ENCODE data around the gene MSANTD4. TPM values are rescaled to one million over a fixed set of nuclear protein-coding genes. Genes with fewer than 3 reads are reported as not detected.
"Not testable (repeated sequence)": the region's sequence is repeated elsewhere in the genome, so short reads cannot be mapped to it uniquely, and the experiment has no call there.

The MSANTD4 gene
- total RNA-seq (49.8 TPM), polyA plus RNA-seq (17.0 TPM)

GRCh38 chr11:106021967-106022794 lies at the start of gene MSANTD4:
TSS of gene MSANTD4 (minus strand) at chr11:106022240. CDS start at chr11:106010917, 11,323 bp downstream.
- H3K4me1 ChIP-seq (ENCODE audit: insufficient read depth) = no peaks in the 10 kb centered on the region
- no peaks in the 10 kb centered on the region for H3K36me3 ChIP-seq (ENCODE audit: insufficient read depth)
- 1% methylated on average over 48 of the region's 48 CpGs for WGBS
- peak; percentile 99 for DNase-seq (ENCODE audit: extremely low spot score)
- H3K4me3 ChIP-seq (ENCODE audit: low read depth, low read length) = peak within 1 kb of the TSS; percentile 59
- H3K27ac ChIP-seq (ENCODE audit: low read depth) = peak within 1 kb of the TSS; percentile 33

DNA sequence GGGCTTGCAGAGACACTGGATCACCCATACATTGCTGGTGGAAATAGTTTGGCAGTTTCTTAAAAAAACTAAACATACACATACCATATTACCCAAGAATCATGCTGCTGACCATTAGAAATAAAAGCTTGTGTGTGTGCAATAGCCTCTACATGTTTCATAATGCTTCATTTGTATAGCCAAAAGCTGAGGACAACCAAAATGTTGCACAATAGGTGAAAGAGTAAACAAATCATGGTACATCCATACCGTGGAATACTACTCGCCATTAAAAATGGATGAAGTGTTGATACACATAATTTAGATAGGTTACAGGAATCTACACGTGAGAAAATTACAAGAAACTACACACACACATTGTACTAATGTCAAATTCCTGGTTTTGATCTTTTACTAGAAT lies 48.6 kb upstream of the MSANTD4 start:
- Histone ChIP-seq H3K4me3 (ENCODE audit: low read depth, low read length) (no peak overlapping the region), H3K36me3 (ENCODE audit: insufficient read depth) (no peaks in the 10 kb centered on the region), H3K27ac (ENCODE audit: low read depth) (no peak overlapping the region), H3K4me1 (ENCODE audit: insufficient read depth) (no peaks in the 10 kb centered on the region)
- 89% methylated on average over 3 of the region's 3 CpGs for WGBS
- no peak for DNase-seq (ENCODE audit: extremely low spot score)

DNA sequence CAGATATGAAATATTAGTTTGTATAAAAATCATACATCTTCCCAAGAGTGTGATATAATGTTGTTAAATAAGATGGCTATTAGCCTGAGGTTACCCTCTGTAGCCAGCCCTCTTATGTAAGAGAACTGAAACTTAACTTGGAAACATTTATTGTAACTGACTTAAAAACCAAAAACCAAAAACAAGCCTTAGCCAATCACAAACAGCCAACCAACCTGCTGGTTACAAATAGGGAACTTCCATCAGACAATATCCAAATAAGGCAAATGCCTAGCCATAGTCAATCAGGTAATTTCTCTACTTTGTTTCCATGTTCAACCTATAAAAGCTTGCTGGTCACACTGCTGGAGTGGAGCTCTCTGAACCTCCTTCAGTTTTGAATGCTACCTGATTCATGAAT lies 41.0 kb upstream of the MSANTD4 start:
- no peak for DNase-seq (ENCODE audit: extremely low spot score)
- H3K4me1 ChIP-seq (ENCODE audit: insufficient read depth) = no peaks in the 10 kb centered on the region
- no peak overlapping the region for H3K27ac ChIP-seq (ENCODE audit: low read depth)
- no peaks in the 10 kb centered on the region for H3K36me3 ChIP-seq (ENCODE audit: insufficient read depth)
- no peak overlapping the region for H3K4me3 ChIP-seq (ENCODE audit: low read depth, low read length)

DNA sequence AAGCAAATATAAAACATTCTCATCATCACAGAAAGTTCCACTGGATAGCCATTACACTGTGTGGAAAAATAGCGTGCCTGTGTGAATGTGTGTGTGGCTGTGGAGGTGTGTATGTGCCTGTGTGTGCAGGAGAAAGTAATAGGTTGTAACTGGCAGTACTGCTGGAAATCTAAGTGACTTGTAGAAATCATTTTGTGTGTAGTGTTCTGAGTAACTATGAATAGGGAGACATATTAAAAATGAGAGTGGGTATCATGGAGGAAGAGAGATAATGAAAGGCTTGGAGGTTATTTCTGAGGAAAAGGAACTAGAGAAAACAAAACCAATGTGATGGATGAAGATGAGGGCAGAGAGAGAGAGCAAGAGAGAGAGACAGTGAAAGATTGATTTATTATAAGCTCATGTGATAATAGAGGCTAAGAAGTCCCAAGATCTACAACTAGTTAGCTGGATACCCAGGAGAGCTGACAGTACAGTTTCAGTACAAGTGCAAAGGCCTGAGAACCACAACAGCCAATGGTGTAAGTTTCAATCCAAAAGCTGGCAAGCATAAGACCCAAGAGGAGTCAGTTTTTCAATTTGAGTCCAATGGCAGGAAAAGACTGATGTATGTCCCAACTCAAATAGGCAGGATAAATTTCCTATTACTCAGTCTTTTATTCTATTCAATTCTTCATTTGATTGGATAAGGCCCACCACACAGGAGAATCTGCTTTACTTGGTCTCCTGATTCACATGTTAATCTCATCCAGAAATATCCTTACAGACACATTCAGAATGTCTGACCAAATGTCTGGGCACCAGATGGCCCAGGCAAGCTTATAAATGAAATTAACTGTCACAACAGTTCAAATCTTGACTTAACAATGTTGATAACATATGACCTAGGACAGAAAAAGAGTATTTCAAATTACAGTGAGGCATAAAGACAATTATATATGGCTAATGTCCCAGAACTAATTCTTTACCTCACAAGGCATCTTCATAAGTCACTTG lies 40.2 kb upstream of the MSANTD4 start:
- no peaks in the 10 kb centered on the region for H3K4me1 ChIP-seq (ENCODE audit: insufficient read depth)
- no peak overlapping the region for H3K27ac ChIP-seq (ENCODE audit: low read depth)
- peaks cover 2% of the 10 kb centered on the region for H3K36me3 ChIP-seq (ENCODE audit: insufficient read depth)
- H3K4me3 ChIP-seq (ENCODE audit: low read depth, low read length) = no peak overlapping the region
- 93% methylated on average over 1 of the region's 1 CpG for WGBS
- DNase-seq (ENCODE audit: extremely low spot score) = no peak

GRCh38 chr11:106061249-106061784 lies 39.3 kb upstream of the MSANTD4 start:
- no peak for DNase-seq (ENCODE audit: extremely low spot score)
- no peaks in the 10 kb centered on the region for H3K4me1 ChIP-seq (ENCODE audit: insufficient read depth)
- H3K36me3 ChIP-seq (ENCODE audit: insufficient read depth) = peaks cover 2% of the 10 kb centered on the region
- H3K4me3 ChIP-seq (ENCODE audit: low read depth, low read length) = no peak overlapping the region
- no peak overlapping the region for H3K27ac ChIP-seq (ENCODE audit: low read depth)

DNA sequence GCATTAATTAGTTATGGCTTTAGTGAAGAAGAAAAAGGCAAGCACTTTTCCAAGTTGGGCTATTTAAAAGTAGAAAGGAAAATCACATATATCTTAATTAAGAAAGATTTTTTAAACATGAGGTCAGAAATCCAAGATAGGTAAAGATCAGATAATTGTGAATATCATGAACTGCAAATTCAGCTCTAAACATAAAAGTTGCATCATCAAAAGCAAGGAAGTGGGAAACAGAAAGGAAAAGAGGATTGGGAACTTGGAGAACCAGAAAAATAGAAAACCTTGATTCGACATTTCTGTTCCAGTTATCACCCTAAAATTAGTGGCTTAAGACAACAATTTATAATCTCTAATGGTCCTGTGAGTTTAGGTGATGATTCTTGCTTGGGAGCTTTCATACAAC lies 37.6 kb upstream of the MSANTD4 start:
- no peak overlapping the region for H3K4me3 ChIP-seq (ENCODE audit: low read depth, low read length)
- H3K36me3 ChIP-seq (ENCODE audit: insufficient read depth) = peaks cover 2% of the 10 kb centered on the region
- H3K4me1 ChIP-seq (ENCODE audit: insufficient read depth) = no peaks in the 10 kb centered on the region
- DNase-seq (ENCODE audit: extremely low spot score) = no peak
- WGBS = 95% methylated on average over 1 of the region's 1 CpG
- no peak overlapping the region for H3K27ac ChIP-seq (ENCODE audit: low read depth)

DNA sequence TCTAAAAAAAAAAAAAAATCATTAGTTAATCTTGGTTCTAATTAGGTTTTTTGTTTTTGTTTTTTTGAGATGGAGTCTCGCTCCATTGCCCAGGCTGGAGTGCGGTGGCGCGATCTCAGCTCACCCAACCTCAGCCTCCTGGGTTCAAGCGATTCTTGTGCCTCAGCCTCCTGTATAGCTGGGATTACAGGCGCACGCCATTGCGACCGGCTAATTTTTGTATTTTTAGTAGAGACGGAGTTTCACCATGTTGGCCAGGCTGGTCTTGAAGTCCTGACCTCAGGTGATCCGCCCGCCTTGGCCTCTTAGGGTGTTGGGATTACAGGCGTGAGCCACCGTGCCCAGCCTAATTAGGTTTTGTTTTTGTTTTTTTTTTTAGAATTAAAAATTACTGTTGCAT lies 36.3 kb upstream of the MSANTD4 start:
- not testable (repeated sequence) for H3K36me3 ChIP-seq (ENCODE audit: insufficient read depth)

GRCh38 chr11:106051103-106051502 lies 29.1 kb upstream of the MSANTD4 start:
- no peak for DNase-seq (ENCODE audit: extremely low spot score)
- no peak overlapping the region for H3K27ac ChIP-seq (ENCODE audit: low read depth)
- H3K4me3 ChIP-seq (ENCODE audit: low read depth, low read length) = no peak overlapping the region
- H3K4me1 ChIP-seq (ENCODE audit: insufficient read depth) = no peaks in the 10 kb centered on the region
- H3K36me3 ChIP-seq (ENCODE audit: insufficient read depth) = no peaks in the 10 kb centered on the region
- 59% methylated on average over 2 of the region's 2 CpGs for WGBS

More for the DNA sequence above, 36.3 kb upstream of the MSANTD4 start:
- H3K4me3 ChIP-seq (ENCODE audit: low read depth, low read length); H3K27ac ChIP-seq (ENCODE audit: low read depth); H3K4me1 ChIP-seq (ENCODE audit: insufficient read depth); DNase-seq (ENCODE audit: extremely low spot score): not testable (repeated sequence)
- WGBS = 99% methylated on average over 14 of the region's 14 CpGs

DNA sequence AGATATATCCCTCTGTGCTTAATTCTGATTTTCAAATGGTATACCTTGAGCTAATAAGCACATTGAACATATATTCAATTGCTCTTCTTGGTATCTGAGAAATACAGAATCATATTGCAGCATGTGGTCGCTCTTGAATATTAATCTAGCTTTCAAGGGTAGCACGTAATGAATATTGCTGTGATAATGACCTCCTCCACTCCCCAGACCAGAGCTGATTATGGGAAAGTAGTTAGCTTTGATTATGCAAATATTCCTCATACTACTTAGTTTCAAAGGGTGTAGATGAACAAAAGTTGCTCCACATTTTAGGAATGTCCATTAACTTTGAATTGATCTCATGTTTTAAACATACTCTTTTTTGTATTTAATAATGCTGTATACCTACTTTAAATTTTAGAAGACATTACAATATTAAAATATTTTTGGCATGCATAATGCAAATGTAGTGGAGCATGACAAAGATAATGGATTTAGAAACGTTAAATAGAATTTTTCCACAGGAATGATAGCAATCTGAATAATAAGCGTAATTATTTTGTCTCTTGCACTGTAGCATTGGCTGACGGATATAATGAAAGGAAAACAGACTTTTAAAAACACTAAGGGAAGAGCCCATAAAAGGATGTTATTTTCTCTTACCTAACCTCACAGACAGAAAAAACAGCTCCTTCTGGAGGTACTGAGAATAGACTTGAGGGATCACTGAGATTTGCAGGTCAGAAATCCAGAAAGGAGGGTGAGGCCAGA lies 27.9 kb upstream of the MSANTD4 start:
- Histone ChIP-seq H3K4me3 (ENCODE audit: low read depth, low read length) (no peak overlapping the region), H3K4me1 (ENCODE audit: insufficient read depth) (no peaks in the 10 kb centered on the region), H3K27ac (ENCODE audit: low read depth) (no peak overlapping the region), H3K36me3 (ENCODE audit: insufficient read depth) (no peaks in the 10 kb centered on the region)
- 77% methylated on average over 5 of the region's 5 CpGs for WGBS
- no peak for DNase-seq (ENCODE audit: extremely low spot score)

- Histone ChIP-seq H3K4me3 (ENCODE audit: low read depth, low read length) (no peak overlapping the region), H3K36me3 (ENCODE audit: insufficient read depth) (no peaks in the 10 kb centered on the region), H3K4me1 (ENCODE audit: insufficient read depth) (no peaks in the 10 kb centered on the region), H3K27ac (ENCODE audit: low read depth) (no peak overlapping the region)
- no peak for DNase-seq (ENCODE audit: extremely low spot score)
These were observed 25.6 kb upstream of the MSANTD4 start for GRCh38 chr11:106047631-106048030.

DNA sequence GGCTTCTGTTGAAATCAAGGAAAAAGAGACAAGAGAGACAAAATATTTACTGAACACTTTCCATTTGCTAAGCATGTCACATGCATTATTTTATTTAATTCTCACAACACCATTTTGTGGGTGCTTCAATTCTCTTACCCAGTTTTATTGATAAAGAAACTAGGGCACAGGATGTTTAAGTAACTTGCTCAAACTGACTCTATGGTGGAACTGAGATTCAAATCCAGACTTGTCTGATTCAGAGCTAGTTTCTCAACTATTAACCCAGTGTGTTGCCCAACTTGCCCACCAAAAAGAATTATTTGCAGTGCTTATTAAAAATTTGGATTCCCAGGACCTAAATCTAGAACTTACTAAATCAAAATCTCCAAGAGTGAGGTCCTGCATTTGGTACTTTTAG lies 21.5 kb upstream of the MSANTD4 start:
- no peak overlapping the region for H3K27ac ChIP-seq (ENCODE audit: low read depth)
- DNase-seq (ENCODE audit: extremely low spot score) = no peak
- no peaks in the 10 kb centered on the region for H3K36me3 ChIP-seq (ENCODE audit: insufficient read depth)
- no peak overlapping the region for H3K4me3 ChIP-seq (ENCODE audit: low read depth, low read length)
- H3K4me1 ChIP-seq (ENCODE audit: insufficient read depth) = no peaks in the 10 kb centered on the region

DNA sequence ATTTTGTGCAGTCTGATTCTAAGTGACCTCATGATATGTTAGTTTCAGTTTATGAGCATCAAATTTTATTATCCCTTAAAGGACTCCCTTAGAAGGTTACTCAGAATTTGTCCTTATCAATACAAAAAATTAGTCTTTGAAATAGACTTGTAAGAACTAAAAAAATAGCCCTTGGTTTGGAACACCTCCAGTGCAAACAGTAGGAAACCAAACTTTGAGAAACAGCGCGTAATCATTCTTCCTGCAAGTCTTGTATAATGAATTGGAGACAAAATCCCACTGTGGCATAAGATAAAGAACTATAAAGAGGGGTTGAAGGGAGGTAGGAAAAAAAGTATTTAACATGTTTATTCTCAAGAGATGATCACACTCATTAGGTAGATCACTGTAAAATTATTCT lies 10.8 kb upstream of the MSANTD4 start:
- 90% methylated on average over 2 of the region's 2 CpGs for WGBS

DNA sequence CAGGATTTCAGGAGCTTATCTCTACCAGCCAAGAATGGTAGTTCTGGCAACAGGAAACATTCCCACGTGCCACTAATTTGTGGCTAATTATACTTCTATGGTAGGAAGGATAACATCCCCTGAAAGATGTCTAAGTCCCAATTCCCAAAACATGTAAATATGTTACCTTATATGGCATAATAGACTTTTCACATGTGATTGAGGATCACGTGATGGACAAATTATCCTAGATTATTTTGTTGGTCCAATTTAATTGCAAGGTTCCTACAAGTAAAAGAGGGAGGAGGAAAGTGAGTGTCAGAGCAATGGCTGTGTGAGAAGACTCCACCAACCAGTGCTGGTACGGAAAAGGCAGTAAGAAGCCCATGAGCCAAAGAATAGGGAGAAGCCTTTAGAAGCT lies 9.9 kb upstream of the MSANTD4 start:
- Histone ChIP-seq H3K4me1 (ENCODE audit: insufficient read depth) (no peaks in the 10 kb centered on the region), H3K4me3 (ENCODE audit: low read depth, low read length) (no peak overlapping the region), H3K36me3 (ENCODE audit: insufficient read depth) (no peaks in the 10 kb centered on the region), H3K27ac (ENCODE audit: low read depth) (no peak overlapping the region)
- WGBS = 83% methylated on average over 3 of the region's 3 CpGs
- no peak for DNase-seq (ENCODE audit: extremely low spot score)

More for the DNA sequence above, 10.8 kb upstream of the MSANTD4 start:
- H3K4me3 ChIP-seq (ENCODE audit: low read depth, low read length) = no peak overlapping the region
- no peaks in the 10 kb centered on the region for H3K36me3 ChIP-seq (ENCODE audit: insufficient read depth)
- no peaks in the 10 kb centered on the region for H3K4me1 ChIP-seq (ENCODE audit: insufficient read depth)
- H3K27ac ChIP-seq (ENCODE audit: low read depth) = no peak overlapping the region
- no peak for DNase-seq (ENCODE audit: extremely low spot score)
